ENCODE results near the gene CAMTA1.

CAMTA1 gene

GRCh38 chr1:7289694-7290093, 504.4 kb downstream of the CAMTA1 start:
- no peak overlapping the region for H3K4me3 ChIP-seq (ENCODE audit: low read depth, low read length)
- TF ChIP-seq, protein P1, sequence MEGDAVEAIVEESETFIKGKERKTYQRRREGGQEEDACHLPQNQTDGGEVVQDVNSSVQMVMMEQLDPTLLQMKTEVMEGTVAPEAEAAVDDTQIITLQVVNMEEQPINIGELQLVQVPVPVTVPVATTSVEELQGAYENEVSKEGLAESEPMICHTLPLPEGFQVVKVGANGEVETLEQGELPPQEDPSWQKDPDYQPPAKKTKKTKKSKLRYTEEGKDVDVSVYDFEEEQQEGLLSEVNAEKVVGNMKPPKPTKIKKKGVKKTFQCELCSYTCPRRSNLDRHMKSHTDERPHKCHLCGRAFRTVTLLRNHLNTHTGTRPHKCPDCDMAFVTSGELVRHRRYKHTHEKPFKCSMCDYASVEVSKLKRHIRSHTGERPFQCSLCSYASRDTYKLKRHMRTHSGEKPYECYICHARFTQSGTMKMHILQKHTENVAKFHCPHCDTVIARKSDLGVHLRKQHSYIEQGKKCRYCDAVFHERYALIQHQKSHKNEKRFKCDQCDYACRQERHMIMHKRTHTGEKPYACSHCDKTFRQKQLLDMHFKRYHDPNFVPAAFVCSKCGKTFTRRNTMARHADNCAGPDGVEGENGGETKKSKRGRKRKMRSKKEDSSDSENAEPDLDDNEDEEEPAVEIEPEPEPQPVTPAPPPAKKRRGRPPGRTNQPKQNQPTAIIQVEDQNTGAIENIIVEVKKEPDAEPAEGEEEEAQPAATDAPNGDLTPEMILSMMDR (IDR thresholded peaks at IDR 0.05; ENCODE audit: low read depth, low read length) = no peak

DNA sequence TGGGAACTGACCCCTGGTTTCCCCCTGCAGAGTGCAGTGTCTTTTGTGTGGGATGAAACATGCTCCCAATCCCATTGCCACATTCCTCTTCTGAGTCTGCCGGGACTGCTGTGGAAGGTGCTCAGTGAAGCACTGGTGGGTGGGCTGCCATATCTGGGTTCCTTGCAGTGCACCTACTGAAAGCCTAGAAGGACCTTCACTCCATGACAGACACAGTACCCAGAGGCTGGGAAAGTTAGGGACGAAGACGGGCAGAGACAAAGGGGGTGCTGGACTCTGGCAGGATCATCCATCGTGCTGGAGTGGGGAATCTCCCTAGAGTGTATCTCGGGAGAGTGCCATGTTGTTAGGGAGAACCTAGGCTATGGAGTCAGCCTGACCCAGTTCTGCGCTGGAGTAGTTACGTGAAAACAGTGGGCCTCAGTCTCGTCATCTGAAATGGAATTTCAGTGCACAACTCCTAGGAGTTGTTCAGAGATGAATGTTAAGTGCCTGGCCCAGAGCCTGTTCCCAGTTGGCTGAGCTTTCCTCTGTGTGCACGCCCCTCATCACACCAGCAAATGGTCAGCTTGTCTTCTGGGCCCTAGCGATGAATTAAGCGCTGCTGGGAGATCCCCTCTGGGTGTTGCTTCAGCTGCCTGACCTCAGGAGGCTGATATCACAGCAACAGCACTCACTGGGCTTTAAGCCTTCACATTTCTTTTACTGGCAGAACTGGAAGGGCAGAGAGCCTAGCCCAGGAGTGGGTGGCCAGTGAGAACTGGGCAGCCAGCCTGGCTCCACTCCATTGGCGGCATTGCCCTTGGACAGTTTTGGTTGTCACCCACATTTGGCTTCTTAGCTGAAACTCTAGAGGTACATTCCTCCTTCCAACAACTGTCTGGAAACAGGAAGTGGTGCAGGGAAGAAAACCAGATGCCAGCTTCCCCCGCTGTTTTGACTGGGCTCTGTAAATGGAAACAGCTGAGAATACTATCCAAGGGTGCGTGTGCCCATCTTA, 506.0 kb downstream of the CAMTA1 start:
- TF ChIP-seq, protein P1 (IDR thresholded peaks at IDR 0.05; ENCODE audit: low read depth, low read length) = no peak
- no peak overlapping the region for H3K4me3 ChIP-seq (ENCODE audit: low read depth, low read length)

DNA sequence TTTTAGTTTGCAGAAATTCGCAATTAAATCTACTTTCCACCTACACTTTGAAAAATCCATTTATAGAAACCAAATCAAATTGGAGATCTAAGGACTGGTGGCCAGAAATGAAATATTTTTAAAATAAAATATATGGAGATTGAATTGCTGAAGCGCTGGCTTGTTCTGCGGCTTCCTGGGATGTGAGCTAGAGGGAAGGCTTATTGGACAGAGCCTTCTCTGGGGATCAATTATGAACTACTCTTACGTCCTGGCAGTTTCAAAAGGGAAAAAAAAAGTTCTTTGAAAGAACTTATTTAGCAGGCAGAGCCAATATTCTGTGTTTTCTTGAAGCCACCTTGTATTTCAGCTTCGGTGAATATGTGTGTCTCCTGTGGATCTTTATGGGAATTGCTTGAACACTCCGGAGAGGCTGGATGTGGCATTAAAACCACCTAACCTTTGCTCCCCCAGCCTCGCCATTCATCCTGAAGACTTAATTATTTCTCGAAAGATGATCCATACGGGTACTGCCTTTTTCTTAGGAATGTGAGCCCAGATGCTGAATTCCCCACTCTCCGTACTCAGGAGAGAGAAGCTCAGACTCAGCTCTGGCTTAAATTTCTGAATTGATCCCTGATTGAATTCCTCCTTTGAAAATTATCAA, 506.9 kb downstream of the CAMTA1 start:
- TF ChIP-seq, protein P1 (IDR thresholded peaks at IDR 0.05; ENCODE audit: low read depth, low read length) = no peak
- no peak overlapping the region for H3K4me3 ChIP-seq (ENCODE audit: low read depth, low read length)

DNA sequence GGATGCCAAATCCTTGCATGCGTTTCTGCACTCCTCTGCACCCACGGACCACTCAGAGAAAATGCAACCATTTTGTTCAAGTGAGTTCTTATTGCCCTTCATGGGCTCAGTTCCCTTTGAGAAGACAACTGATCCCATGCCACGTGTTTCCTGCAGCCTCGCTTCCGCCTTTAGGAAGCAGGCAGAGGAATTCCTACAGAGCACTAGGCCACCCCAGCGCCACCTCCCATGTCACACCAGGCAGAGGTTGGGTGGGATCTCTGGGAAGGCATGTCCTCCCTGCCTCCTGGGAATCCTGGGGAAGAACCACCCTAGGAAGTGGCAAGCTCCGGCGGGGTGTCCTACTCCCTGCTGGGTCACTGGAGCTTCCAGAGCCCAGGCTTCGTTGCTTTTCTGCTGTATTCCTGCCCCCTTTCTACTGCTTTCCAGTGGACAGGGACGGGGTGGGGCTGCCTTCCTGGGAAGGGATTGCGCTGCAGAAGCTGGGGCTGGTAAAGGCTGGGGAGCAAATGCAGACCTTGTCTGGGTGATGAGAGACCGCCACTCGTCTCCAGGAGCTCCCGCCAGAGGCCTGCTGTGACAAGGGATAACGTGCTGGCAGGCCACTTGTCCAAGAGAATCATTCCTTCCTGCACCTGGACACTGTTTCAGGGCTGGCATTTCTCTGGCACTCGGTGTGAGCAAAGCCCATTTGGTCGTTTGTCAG, 507.6 kb downstream of the CAMTA1 start:
- H3K4me3 ChIP-seq (ENCODE audit: low read depth, low read length) = no peak overlapping the region
- TF ChIP-seq, protein P1 (IDR thresholded peaks at IDR 0.05; ENCODE audit: low read depth, low read length) = no peak

DNA sequence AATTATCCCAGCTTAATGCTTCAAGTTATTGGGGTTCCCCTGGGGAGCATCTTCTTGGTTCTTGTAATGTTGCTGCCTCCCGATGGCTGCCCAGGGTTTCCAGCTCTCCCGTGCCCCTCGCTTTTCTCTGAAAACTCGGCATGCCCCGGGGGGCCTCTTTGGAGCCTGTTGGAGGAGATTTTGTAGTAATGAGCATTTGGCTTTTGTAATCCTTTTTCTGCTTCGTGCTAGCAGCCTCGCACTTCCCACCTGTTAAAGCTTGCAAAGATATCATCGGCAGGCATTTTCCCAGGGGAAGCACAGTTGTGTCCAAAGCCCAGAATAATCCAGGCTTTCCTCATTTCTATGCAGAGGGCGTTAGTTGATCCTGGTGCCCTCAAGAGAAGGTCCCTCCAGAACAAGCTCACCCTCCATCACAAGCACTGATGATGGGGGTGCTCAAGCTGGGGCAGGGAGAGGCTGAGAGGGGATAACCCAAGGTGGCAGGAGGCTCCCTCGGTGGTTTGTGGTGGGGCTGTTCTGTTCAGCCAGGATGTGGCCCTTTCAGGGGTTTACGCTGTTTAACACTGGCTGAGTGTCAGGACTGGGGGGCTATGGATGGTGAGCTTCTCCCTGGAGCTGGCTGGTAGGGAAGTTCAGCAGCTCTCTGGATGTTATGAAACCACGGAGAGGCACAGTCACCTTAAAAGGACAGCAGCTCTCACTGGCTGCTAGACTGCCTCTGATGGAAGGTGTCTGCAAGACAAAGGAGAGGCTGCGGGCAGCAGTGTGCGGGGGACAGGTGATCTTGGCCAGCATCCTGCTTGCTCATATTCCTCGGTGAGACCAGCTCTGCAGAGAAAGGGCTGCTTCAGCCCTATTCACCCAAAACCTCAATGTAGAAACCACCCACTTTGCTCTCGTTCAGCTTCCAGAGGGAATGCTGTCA, 508.7 kb downstream of the CAMTA1 start:
- TF ChIP-seq, protein P1 (IDR thresholded peaks at IDR 0.05; ENCODE audit: low read depth, low read length) = no peak
- H3K4me3 ChIP-seq (ENCODE audit: low read depth, low read length) = no peak overlapping the region

DNA sequence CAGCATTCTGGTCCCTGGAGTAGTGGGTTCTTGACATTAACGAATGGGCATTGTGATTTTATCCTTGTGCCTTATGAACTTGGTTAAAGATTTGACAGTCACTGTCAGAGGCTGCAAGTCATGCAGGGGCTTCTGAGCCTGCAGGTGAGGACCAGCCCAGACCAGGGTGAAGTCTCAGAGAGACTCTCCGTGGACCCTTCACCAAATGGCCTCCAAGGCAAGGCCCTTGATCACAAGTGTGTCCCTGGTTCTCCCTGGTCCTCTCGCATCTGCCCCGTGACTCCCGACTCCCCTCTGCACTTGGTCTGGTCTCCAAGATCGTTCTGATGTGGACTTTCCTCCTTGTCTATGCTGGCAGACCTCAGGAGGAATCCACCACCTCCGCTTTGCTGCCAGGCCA, 509.4 kb downstream of the CAMTA1 start:
- H3K4me3 ChIP-seq (ENCODE audit: low read depth, low read length) = no peak overlapping the region
- TF ChIP-seq, protein P1 (IDR thresholded peaks at IDR 0.05; ENCODE audit: low read depth, low read length) = no peak

All from WI38 (cell line).